T-cell (primary cell): ENCODE measurements around the gene IFNLR1. TPM values are rescaled to one million over a fixed set of nuclear protein-coding genes. Genes with fewer than 3 reads are reported as not detected.

Experiments used
- ATAC-seq, 4 experiments: fragments of 200-7000 bp in 3 of 4; fragments of 150-1000 bp in 1 of 4; cut with Tn5 transposase; replicated peaks in 1 of 4; 1 replicate in 3 of 4; 2 replicates in 1 of 4; pipeline ENCODE4 v1.10.0; 2021; ENCODE audit warnings: moderate library complexity in 3 of 4, mild to moderate bottlenecking in 2 of 4, moderate number of reproducible peaks in 1 of 4
- CTCF ChIA-PET, 2 donors: fragments of 300-600 bp; sonication (Branson Sonifier 250); formaldehyde crosslinking; loops; one replicate each; lab custom pipeline; 2022; ENCODE audit warnings: antibody characterized with exemption in 2 of 2; lab: Charles Lee
- POLR2A ChIA-PET, 2 donors: fragments of 300-600 bp; sonication (Branson Sonifier 250); formaldehyde crosslinking; loops; one replicate each; lab custom pipeline; 2022; ENCODE audit warnings: antibody characterized with exemption in 2 of 2; lab: Charles Lee
- DNase-seq, 35 experiments: peaks; one replicate each; pipeline versions ENCODE4 v3.0.0 to v3.0.0-alpha.2; 2013 to 2023
- H3K27ac ChIP-seq: one replicate; pipeline ENCODE4 v1.5.1; 2013; ENCODE audit warnings: low read length
- H3K27me3 ChIP-seq, 2 experiments: replicated peaks in 1 of 2; 1 replicate in 1 of 2; 2 replicates in 1 of 2; pipeline versions ENCODE4 v1.6.1 to v1.7.0; 2013; ENCODE audit warnings: low read length in 1 of 2, mixed read lengths in 1 of 2; ENCODE audit not compliant: control insufficient read depth in 2 of 2, insufficient read depth in 2 of 2; ENCODE audit errors: extremely low read depth in 1 of 2
- H3K36me3 ChIP-seq, 2 donors: 1 replicate in 1 of 2; 2 replicates in 1 of 2; pipeline versions ENCODE4 v1.6.1 to v1.7.0; 2013; ENCODE audit warnings: low read length in 1 of 2; ENCODE audit not compliant: control insufficient read depth in 2 of 2, insufficient read depth in 1 of 2; ENCODE audit errors: extremely low read depth in 1 of 2
- H3K4me1 ChIP-seq, 2 experiments: 1 replicate in 1 of 2; 2 replicates in 1 of 2; pipeline versions ENCODE4 v1.6.1 to v1.7.0; 2013; ENCODE audit warnings: low read length in 2 of 2, mixed read lengths in 1 of 2; ENCODE audit not compliant: insufficient read depth in 2 of 2, control insufficient read depth in 1 of 2; ENCODE audit errors: extremely low read depth in 1 of 2
- H3K4me3 ChIP-seq, 2 donors: 1 replicate in 1 of 2; 2 replicates in 1 of 2; pipeline versions ENCODE4 v1.5.1 to v1.7.0; 2013; ENCODE audit warnings: mild to moderate bottlenecking in 2 of 2, low read length in 1 of 2, moderate library complexity in 1 of 2; ENCODE audit not compliant: control insufficient read depth in 1 of 2; ENCODE audit errors: extremely low read depth in 1 of 2
- H3K9me3 ChIP-seq: 2 replicates; pipeline ENCODE4 v1.7.0; 2013
- H3K27ac Mint-ChIP-seq, 2 donors: one replicate each; pipeline ENCODE4 v1.8.0; 2020 to 2021; ENCODE audit warnings: mild to moderate bottlenecking in 2 of 2, mixed read lengths in 2 of 2
- H3K27me3 Mint-ChIP-seq, 2 donors: one replicate each; pipeline ENCODE4 v1.8.0; 2021 to 2022; ENCODE audit warnings: mixed read lengths in 2 of 2
- H3K36me3 Mint-ChIP-seq: one replicate; pipeline ENCODE4 v1.8.0; 2021; ENCODE audit warnings: mixed read lengths
- H3K4me1 Mint-ChIP-seq, 3 donors: one replicate each; pipeline ENCODE4 v1.8.0; 2020 to 2022; ENCODE audit warnings: mixed read lengths in 3 of 3, mild to moderate bottlenecking in 1 of 3
- H3K4me3 Mint-ChIP-seq, 3 donors: one replicate each; pipeline ENCODE4 v1.8.0; 2020 to 2022; ENCODE audit warnings: mild to moderate bottlenecking in 3 of 3, mixed read lengths in 3 of 3, moderate library complexity in 3 of 3
- H3K9me3 Mint-ChIP-seq, 3 donors: one replicate each; pipeline ENCODE4 v1.8.0; 2020 to 2022; ENCODE audit warnings: mixed read lengths in 3 of 3
- WGBS: methylation state at CpG from one replicate; pipeline ENCODE4 v1.1.5; 2013; ENCODE audit warnings: missing lambda C conversion rate; ENCODE audit not compliant: insufficient coverage; 5-methylcytosine and 5-hydroxymethylcytosine counted together
- total RNA-seq, 35 experiments: library from RNA in 6 of 35; stranded (reverse) in 6 of 35; fragments of 120-200 nt in 1 of 35; gene quantifications; one replicate each; pipeline versions ENCODE4 v1.2.1 to v1.2.4 and lab custom pipeline; 2013 to 2026

Gene IFNLR1
- total RNA-seq (1 to 10 TPM; 2.4 to 7.0 (median 6.0) TPM), total RNA-seq (lab: John Stamatoyannopoulos, UW) (2.8 to 18.0 (median 7.0) reads per million in 29 experiments)
- 4.8 TPM for total RNA-seq (2013)

DNA sequence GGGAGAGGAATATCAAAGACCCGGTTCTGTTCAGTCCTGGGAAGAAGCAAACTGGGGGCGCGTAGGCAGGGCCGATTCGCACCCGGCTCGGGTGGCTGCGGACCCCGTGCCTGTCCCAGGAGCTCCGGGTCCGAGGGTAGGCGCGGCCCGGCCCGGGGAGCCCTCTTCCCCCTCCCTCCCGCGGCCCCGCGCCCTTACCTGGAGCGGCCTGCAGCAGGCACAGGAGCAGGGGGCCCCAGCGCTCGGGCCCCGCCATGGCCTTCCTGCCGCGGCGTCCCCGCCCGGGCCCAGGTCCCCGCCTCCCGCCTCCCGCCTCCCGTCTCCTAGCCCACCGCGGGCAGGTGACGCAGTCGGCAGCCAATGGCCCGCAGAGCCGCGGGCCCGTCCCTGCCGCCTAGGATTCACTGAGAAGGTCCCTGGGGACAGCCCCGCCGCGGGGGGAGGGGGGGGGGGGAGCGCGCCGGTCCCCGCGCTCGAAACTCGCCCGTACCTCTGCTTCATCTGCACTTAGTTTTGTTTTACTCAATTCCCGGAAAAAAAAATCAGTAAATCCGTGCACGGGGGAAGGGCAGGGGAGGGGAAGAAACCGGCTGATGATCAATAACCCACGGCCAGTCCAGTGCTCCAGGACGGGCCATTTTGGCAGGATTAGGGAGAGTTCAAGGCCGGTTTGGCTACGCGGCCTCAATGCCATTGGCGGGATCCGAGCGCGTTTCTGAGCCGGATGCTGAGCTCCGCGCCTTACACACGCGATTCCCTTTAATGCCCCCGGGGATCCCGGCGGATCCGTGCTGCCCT lies at the start of gene IFNLR1:
Gene IFNLR1 (minus strand): TSS at position 297 of the 798 bp plus-strand sequence. CDS start 41 bp downstream, at position 256.
- 1% methylated on average over 57 of the region's 74 CpGs for WGBS
- H3K27me3 ChIP-seq: peaks cover 5 to 6% of the 10 kb centered on the region in 2 experiments
- H3K9me3 ChIP-seq: no peaks in the 10 kb centered on the region
- H3K4me1 ChIP-seq: peaks cover 15 to 59% of the 10 kb centered on the region in 2 experiments
- no peaks in the 10 kb centered on the region for H3K36me3 ChIP-seq
- peak; percentile 73 to 94 (median 77) for ATAC-seq
- peak within 1 kb of the TSS; percentile 56 for H3K27ac ChIP-seq
- H3K36me3 Mint-ChIP-seq: no peaks in the 10 kb centered on the region
- peak within 1 kb of the TSS; percentile 77 to 87 for H3K4me3 ChIP-seq
- H3K27me3 Mint-ChIP-seq: no peaks in the 10 kb centered on the region
- peak within 1 kb of the TSS; percentile 79 to 85 (median 84) for H3K4me3 Mint-ChIP-seq
- peak; percentile 29 to 86 (median 57) for DNase-seq
- H3K9me3 Mint-ChIP-seq: no peaks in the 10 kb centered on the region
- peaks cover 41 to 57% (median 46%) of the 10 kb centered on the region in 3 donors for H3K4me1 Mint-ChIP-seq
- H3K27ac Mint-ChIP-seq: peak within 1 kb of the TSS; percentile 68 to 75
- ChIA-PET POLR2A (interaction anchor here in 1 of 2 donors (0.7 kb wide), 1 partner anchor 406 kb away, joined by 9 read pairs; no protein-coding TSS in a partner anchor), CTCF (interaction anchor here in 1 of 2 donors (0.7 to 2.7 kb wide), 3 partner anchors 12 to 204 kb away, joined by 3 to 12 read pairs (median 3); no protein-coding TSS in a partner anchor)

DNA sequence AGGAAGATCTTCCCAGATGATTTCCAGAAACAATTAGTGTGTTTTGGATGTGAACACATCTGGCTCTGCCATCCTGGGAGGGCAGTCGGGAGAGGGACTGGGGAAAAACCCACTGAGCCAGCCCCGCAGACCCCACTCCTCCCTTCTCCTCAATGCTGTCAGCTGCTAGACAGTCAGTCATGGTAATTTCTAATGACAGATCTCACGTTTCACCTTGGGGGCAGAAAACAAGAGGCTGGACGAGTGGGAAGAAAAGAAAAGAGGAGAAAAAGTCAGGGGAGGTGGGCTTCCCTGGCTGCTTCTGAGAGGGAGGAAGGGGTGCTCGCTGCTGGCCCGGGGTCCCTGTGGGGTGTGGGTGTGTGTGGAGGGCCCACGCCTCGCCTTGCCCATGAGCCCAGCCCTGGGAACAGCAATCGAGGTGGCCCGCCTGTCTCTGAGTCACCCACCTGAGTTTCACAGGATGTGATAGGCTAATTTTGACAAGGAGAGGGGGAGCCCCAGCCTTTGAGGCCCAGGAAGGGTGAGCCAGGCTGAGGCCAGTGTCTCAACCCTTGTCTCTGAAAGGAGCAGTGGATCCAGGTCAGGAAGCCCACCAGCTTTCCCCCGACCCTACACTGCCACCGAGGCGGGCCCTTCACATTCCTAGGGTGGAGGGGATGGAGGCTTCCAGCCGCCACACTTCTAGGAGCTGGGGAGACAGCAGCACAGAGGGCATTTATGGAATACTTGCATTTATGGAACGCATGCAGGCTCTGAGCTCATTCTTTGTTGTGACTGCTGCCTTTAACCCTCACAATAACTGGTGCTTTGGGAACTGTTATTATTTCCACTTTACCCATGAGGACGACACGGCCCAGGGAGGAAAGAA lies 49.1 kb upstream of the IFNLR1 start:
- H3K4me1 ChIP-seq: no peaks in the 10 kb centered on the region
- Mint-ChIP-seq H3K36me3 (no peaks in the 10 kb centered on the region), H3K27me3 (peaks cover 9 to 12% of the 10 kb centered on the region in 2 donors), H3K9me3 (no peaks in the 10 kb centered on the region), H3K27ac (no peak overlapping the region), H3K4me1 (no peaks in the 10 kb centered on the region), H3K4me3 (no peak overlapping the region)
- 37% methylated on average over 9 of the region's 17 CpGs for WGBS
- no peaks in the 10 kb centered on the region for H3K36me3 ChIP-seq
- ChIA-PET POLR2A (no interaction called here), CTCF (no interaction called here)
- peaks cover 0 to 20% of the 10 kb centered on the region in 2 experiments for H3K27me3 ChIP-seq
- no peaks in the 10 kb centered on the region for H3K9me3 ChIP-seq
- H3K4me3 ChIP-seq: no peak overlapping the region
- no peak overlapping the region for H3K27ac ChIP-seq
- no peak for ATAC-seq
- DNase-seq: no peak

- 100% methylated on average over 1 of the region's 9 CpGs for WGBS
- H3K36me3 ChIP-seq: no peaks in the 10 kb centered on the region
- CTCF ChIA-PET: interaction anchor here in 1 of 2 donors (0.6 kb wide), 1 partner anchor 886 kb away, joined by 4 read pairs; no protein-coding TSS in a partner anchor
- H3K27ac Mint-ChIP-seq: no peak overlapping the region
- H3K27me3 Mint-ChIP-seq: peaks cover 9 to 11% of the 10 kb centered on the region in 2 donors
- peaks cover 0 to 20% of the 10 kb centered on the region in 2 experiments for H3K27me3 ChIP-seq
- no peaks in the 10 kb centered on the region for H3K36me3 Mint-ChIP-seq
- H3K4me3 Mint-ChIP-seq: no peak overlapping the region
- POLR2A ChIA-PET: no interaction called here
- H3K4me1 ChIP-seq: no peaks in the 10 kb centered on the region
- no peak overlapping the region for H3K4me3 ChIP-seq
- ATAC-seq (no peak), DNase-seq (no peak)
- H3K9me3 Mint-ChIP-seq: no peaks in the 10 kb centered on the region
- no peaks in the 10 kb centered on the region for H3K9me3 ChIP-seq
- H3K4me1 Mint-ChIP-seq: no peaks in the 10 kb centered on the region
- H3K27ac ChIP-seq: no peak overlapping the region
Measured at GRCh38 chr1:24233684-24234600, 46.9 kb upstream of the IFNLR1 start.

GRCh38 chr1:24231701-24232100 lies 44.6 kb upstream of the IFNLR1 start:
- no peaks in the 10 kb centered on the region for H3K4me1 ChIP-seq
- POLR2A ChIA-PET: no interaction called here
- no peaks in the 10 kb centered on the region for H3K9me3 ChIP-seq
- ATAC-seq: no peak
- no peak overlapping the region for H3K4me3 ChIP-seq
- H3K9me3 Mint-ChIP-seq: no peaks in the 10 kb centered on the region
- no peaks in the 10 kb centered on the region for H3K36me3 Mint-ChIP-seq
- no peaks in the 10 kb centered on the region for H3K36me3 ChIP-seq
- CTCF ChIA-PET: no interaction called here
- H3K27me3 ChIP-seq: peaks cover 0 to 9% of the 10 kb centered on the region in 2 experiments
- H3K27ac ChIP-seq: no peak overlapping the region
- no peak overlapping the region for H3K4me3 Mint-ChIP-seq
- peaks cover 1 to 5% of the 10 kb centered on the region in 2 donors for H3K27me3 Mint-ChIP-seq
- WGBS: 100% methylated on average over 3 of the region's 3 CpGs
- H3K4me1 Mint-ChIP-seq: peaks cover 0 to 6% (median 0%) of the 10 kb centered on the region in 3 donors
- no peak for DNase-seq
- no peak overlapping the region for H3K27ac Mint-ChIP-seq

- Mint-ChIP-seq H3K4me1 (peaks cover 0 to 7% (median 0%) of the 10 kb centered on the region in 3 donors), H3K36me3 (no peaks in the 10 kb centered on the region), H3K27me3 (peaks cover 0 to 2% of the 10 kb centered on the region in 2 donors), H3K27ac (no peak overlapping the region), H3K4me3 (no peak overlapping the region), H3K9me3 (no peaks in the 10 kb centered on the region)
- CTCF ChIA-PET: no interaction called here
- no peak for ATAC-seq
- H3K27ac ChIP-seq: no peak overlapping the region
- no peak for DNase-seq
- POLR2A ChIA-PET: no interaction called here
- H3K4me3 ChIP-seq: no peak overlapping the region
- WGBS: 40% methylated on average over 1 of the region's 4 CpGs
- H3K27me3 ChIP-seq: peaks cover 0 to 13% of the 10 kb centered on the region in 2 experiments
- no peaks in the 10 kb centered on the region for H3K9me3 ChIP-seq
- no peaks in the 10 kb centered on the region for H3K36me3 ChIP-seq
- H3K4me1 ChIP-seq: no peaks in the 10 kb centered on the region
Measured at GRCh38 chr1:24228311-24228710, 41.2 kb upstream of the IFNLR1 start.
